Right lobe of liver (tissue), 6 donors: ENCODE results near the gene FSTL3. TPM values are rescaled to one million over a fixed set of nuclear protein-coding genes. Genes with fewer than 3 reads are reported as not detected.
"Not testable (repeated sequence)": the region's sequence is repeated elsewhere in the genome, so short reads cannot be mapped to it uniquely, and the experiment has no call there.

Experiments used
- ATAC-seq, 4 donors: fragments of 200-7000 bp; cut with Tn5 transposase; one replicate each; pipeline ENCODE4 v1.9.1; 2020; ENCODE audit warnings: mild to moderate bottlenecking in 4 of 4, moderate library complexity in 4 of 4
- DNase-seq, 3 donors: peaks; one replicate each; pipeline ENCODE4 v3.0.0-alpha.2; 2020
- H3K27ac ChIP-seq, 3 donors: fragments of 200-600 bp; one replicate each; pipeline ENCODE4 v1.8.0; 2022
- H3K27me3 ChIP-seq, 2 donors: fragments of 200-600 bp; one replicate each; pipeline ENCODE4 v1.8.0; 2022
- H3K36me3 ChIP-seq, 4 donors: fragments of 200-600 bp; sonication (generic) in 1 of 4; one replicate each; pipeline versions ENCODE4 v1.5.1 to v1.8.0; 2017 to 2022; ENCODE audit warnings: control low read depth in 1 of 4
- H3K4me1 ChIP-seq, 4 donors: fragments of 200-600 bp; sonication (generic) in 1 of 4; one replicate each; pipeline versions ENCODE4 v1.5.1 to v1.8.0; 2017 to 2022; ENCODE audit warnings: control low read depth in 1 of 4
- H3K4me3 ChIP-seq, 3 donors: fragments of 200-600 bp; one replicate each; pipeline ENCODE4 v1.8.0; 2022
- H3K9me3 ChIP-seq, 4 donors: fragments of 200-600 bp; sonication (generic) in 1 of 4; one replicate each; pipeline versions ENCODE4 v1.5.1 to v1.8.0; 2017 to 2022; ENCODE audit warnings: control low read depth in 1 of 4
- POLR2A ChIP-seq: fragments of 450-650 bp; IDR thresholded peaks from one replicate; pipeline ENCODE4 v1.6.1; 2017; ENCODE audit warnings: antibody characterized with exemption, mild to moderate bottlenecking
- WGBS: methylation state at CpG from one replicate; pipeline ENCODE4 v1.1.6; 2018; ENCODE audit warnings: low coverage, low lambda C conversion rate; ENCODE audit not compliant: insufficient coverage; ENCODE audit errors: missing lambda C conversion rate; 5-methylcytosine and 5-hydroxymethylcytosine counted together
- intact Hi-C, 2 donors: fragments of 100-400 bp; cut with DNase I; formaldehyde crosslinking; loops; one replicate each; pipeline versions ENCODE4 v1.11.2 to v1.14.1; 2022
- total RNA-seq, 6 experiments: library from RNA; depleted of rRNA in 2 of 6; stranded (reverse); fragments of >200 nt in 2 of 6; fragmentation: NEBNext Ultra II Directional in 3 of 6; extraction: Animal tissue kit (Norgen Biotek cat#: 25700) in 3 of 6; gene quantifications; one replicate each; pipeline versions ENCODE4 v1.1.0 to v1.2.4, GENCODE V29; 2016 to 2023
- TF ChIP-seq, protein P1 (sequence below), 4 donors: fragments of 200-600 bp in 3 of 4; fragments of 450-650 bp in 1 of 4; IDR thresholded peaks; one replicate each; pipeline versions ENCODE4 v1.5.1 to v1.8.0; 2016 to 2022; ENCODE audit warnings: antibody characterized with exemption in 4 of 4, mild to moderate bottlenecking in 2 of 4
- donor health status: DM: no; HTN: yes; CAD: no.
- donor health status: DM: no; HTN: no; CAD: no.
- donor health status: DM: no; HTN: no; CAD: no.
- donor health status: DM: no; HTN: yes; CAD: no.
- donor health status: DM: no; HTN: yes; CAD: no.

The FSTL3 gene
- total RNA-seq, 6 experiments from 2014 or later, result 4.2 to 18.7 (median 10.4) TPM

DNA sequence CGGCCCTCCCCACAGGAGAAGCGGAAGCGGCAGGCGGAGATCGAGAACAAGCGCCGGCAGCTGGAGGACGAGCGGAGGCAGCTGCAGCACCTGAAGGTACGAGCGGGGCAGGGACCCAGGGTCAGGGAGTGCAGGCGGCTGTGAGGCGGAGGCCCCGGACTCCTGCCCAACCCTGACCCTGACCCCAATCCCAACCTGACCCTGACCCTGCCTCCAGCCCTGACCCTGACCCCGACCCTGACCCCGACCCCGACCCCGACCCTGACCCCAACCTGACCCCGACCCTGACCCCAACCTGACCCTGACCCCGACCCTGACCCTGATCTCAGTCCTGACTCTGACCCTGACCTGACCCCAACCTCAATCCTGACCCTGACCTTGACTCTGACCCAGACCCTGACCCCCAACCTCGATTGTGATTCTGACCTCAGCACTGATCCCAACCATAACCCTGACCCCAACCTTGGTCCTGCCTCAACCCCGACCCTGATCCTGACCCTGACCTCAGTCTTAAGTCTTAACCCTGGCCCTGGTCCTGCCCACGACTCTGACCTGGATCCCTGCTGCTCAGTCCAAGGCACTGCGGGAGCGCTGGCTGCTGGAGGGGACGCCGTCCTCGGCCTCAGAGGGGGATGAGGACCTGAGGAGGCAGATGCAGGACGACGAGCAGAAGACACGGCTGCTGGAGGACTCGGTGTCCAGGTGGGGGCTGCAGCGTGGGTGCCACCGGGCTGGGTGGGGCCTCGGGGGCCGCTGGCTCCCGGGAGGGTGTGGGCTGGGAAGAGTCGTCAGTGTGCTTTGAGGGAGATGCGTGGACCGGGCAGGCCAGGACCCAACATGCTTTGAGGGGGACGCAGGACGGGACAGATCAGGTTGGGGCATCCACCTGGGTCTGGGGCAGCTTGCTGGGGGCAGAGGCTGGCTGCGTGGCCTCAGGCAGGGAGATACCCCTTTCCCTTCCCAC lies 51.1 kb downstream of the FSTL3 start:
- 48% methylated on average over 14 of the region's 43 CpGs for WGBS
- H3K4me1 ChIP-seq, result no peaks in the 10 kb centered on the region
- H3K27ac ChIP-seq, result peak overlapping the region; percentile 6 to 79 (median 33)
- DNase-seq (no peak), ATAC-seq (peak in 3 of 4 donors; percentile 14 to 23 (median 14))
- H3K36me3 ChIP-seq, result no peaks in the 10 kb centered on the region
- H3K27me3 ChIP-seq, result no peaks in the 10 kb centered on the region
- no peaks in the 10 kb centered on the region for H3K9me3 ChIP-seq
- intact Hi-C loops, result no loop called here
- no peak overlapping the region for H3K4me3 ChIP-seq
- TF ChIP-seq POLR2A, result no peak
- TF ChIP-seq, protein P1, sequence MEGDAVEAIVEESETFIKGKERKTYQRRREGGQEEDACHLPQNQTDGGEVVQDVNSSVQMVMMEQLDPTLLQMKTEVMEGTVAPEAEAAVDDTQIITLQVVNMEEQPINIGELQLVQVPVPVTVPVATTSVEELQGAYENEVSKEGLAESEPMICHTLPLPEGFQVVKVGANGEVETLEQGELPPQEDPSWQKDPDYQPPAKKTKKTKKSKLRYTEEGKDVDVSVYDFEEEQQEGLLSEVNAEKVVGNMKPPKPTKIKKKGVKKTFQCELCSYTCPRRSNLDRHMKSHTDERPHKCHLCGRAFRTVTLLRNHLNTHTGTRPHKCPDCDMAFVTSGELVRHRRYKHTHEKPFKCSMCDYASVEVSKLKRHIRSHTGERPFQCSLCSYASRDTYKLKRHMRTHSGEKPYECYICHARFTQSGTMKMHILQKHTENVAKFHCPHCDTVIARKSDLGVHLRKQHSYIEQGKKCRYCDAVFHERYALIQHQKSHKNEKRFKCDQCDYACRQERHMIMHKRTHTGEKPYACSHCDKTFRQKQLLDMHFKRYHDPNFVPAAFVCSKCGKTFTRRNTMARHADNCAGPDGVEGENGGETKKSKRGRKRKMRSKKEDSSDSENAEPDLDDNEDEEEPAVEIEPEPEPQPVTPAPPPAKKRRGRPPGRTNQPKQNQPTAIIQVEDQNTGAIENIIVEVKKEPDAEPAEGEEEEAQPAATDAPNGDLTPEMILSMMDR (IDR thresholded peaks at IDR 0.05), result no peak

DNA sequence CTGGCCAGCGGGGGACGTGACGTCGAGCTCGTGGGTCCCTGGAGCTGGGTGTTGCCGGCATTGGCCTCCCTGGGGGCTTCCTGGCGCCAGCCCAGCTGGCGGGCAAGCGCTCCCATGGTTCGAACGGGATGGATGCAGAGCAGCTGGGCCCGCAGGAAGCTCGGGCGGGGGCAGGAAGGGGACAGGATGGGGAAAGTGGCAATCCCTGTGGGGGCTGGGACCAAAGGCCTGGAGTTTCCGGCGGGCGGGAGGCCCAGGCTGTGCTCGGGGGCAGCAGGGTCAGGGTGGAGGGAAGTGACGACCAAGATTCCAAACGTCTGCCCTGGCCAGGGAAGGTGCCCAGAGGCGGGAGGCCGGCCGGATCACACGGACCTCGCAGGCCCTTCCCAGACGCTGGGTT lies 51.8 kb downstream of the FSTL3 start:
- Histone ChIP-seq H3K36me3 (no peaks in the 10 kb centered on the region), H3K27me3 (no peaks in the 10 kb centered on the region), H3K27ac (peak overlapping the region; percentile 26 to 79 (median 33)), H3K9me3 (no peaks in the 10 kb centered on the region), H3K4me3 (no peak overlapping the region), H3K4me1 (no peaks in the 10 kb centered on the region)
- intact Hi-C loops, result no loop called here
- TF ChIP-seq, protein P1 (IDR thresholded peaks at IDR 0.05), result no peak
- no peak for TF ChIP-seq POLR2A
- DNase-seq (peak; percentile 73 to 82 (median 79)), ATAC-seq (peak; percentile 73 to 79 (median 77))
- WGBS, result no CpG with 5 or more reads among the region's 26 CpGs

DNA sequence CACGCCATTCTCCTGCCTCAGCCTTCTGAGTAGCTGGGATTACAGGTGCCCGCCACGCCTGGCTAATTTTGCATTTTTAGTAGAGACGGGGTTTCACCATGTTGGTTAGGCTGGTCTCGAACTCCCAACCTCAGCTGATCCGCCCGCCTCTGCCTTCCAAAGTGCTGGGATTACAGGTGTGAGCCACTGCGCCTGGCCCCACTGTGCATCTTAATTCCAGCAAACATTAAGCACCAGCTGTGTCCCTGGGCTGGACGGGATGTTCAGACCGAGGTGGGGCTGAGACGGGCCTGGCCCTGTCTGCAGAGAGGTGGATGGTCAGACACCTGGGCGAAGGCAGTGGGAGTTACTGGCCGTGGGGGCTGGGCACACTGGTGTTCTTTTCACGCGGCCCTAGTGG lies 53.4 kb downstream of the FSTL3 start:
- H3K4me1 ChIP-seq, H3K4me3 ChIP-seq, intact Hi-C loops, H3K9me3 ChIP-seq, H3K27me3 ChIP-seq, DNase-seq, H3K36me3 ChIP-seq, ATAC-seq: not testable (repeated sequence)
- WGBS, result no CpG with 5 or more reads among the region's 15 CpGs
- H3K27ac ChIP-seq, result peak overlapping the region in 1 of 3 donors; percentile 65

DNA sequence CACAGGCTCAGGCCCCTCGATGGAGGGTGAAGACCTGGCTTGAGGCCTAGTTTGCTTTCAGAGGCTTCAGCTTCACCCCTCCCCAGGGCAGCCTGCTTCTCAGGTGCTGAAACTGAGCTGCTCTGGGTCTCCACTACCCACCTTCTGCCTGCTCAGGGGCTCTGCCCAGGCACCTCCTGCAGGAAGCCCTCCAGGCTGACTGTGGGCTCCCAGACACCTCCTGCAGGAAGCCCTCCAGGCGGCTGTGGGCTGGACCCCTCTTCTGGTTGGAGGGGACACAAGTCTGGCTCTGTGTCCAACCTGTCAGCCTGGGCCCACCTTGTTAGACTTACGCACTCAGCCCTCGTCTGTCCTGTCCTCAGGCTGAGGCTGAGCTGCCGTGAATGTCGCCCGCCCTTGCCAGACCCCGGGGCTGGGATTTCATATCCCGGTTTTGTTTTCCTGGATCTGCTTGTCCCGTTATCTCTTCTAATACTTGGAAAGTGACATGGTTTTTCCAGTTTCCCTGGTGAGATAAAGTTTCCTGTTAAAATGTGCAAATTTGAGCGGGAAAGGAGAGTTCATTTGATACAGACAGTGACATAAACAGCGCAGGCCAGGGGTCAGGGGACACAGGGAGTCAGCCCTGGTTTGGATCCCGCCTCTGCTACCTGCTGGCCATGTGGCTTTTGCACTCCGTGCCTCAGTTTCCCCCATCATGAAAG lies 53.9 kb downstream of the FSTL3 start:
- DNase-seq (no peak), ATAC-seq (peak in 2 of 4 donors; percentile 7 to 23)
- no peak overlapping the region for H3K4me3 ChIP-seq
- no peak for TF ChIP-seq POLR2A
- TF ChIP-seq, protein P1 (IDR thresholded peaks at IDR 0.05), result no peak
- peak overlapping the region in 1 of 3 donors; percentile 65 for H3K27ac ChIP-seq
- 65% methylated on average over 8 of the region's 14 CpGs for WGBS
- intact Hi-C loops, result loop anchor here (5.0 to 10.0 kb wide), 2 partner anchors 63 to 135 kb away; no protein-coding TSS in a partner anchor
- H3K4me1 ChIP-seq, result no peaks in the 10 kb centered on the region
- no peaks in the 10 kb centered on the region for H3K9me3 ChIP-seq
- H3K36me3 ChIP-seq, result no peaks in the 10 kb centered on the region
- no peaks in the 10 kb centered on the region for H3K27me3 ChIP-seq
